ENCODE results near the gene COX11. TPM values are rescaled to one million over a fixed set of nuclear protein-coding genes. Genes with fewer than 3 reads are reported as not detected.

The COX11 gene
- total and polyA plus RNA-seq, 2 donors (not counting 3 experiments of a cell fraction or from before 2014, with no cell fraction given) = 47.3 to 55.9 TPM

- TF ChIP-seq POLR2AphosphoS5 (IDR thresholded peaks at IDR 0.05; ENCODE audit: insufficient read depth, low read depth, low read length) = no peak
- TF ChIP-seq MAX (IDR thresholded peaks at IDR 0.05; ENCODE audit: insufficient read depth, insufficient read length) = no peak
- no peak for TF ChIP-seq GATA2 (IDR thresholded peaks at IDR 0.05; ENCODE audit: insufficient read depth, insufficient read length, low read depth, low read length)
- TF ChIP-seq FOS (IDR thresholded peaks at IDR 0.05; ENCODE audit: borderline replicate concordance, insufficient read depth, low read length) = no peak
- TF ChIP-seq EZH2 (IDR thresholded peaks at IDR 0.05; ENCODE audit: borderline replicate concordance, low read depth, low read length, severe bottlenecking) = no peak
- TF ChIP-seq JUN (IDR thresholded peaks at IDR 0.05; ENCODE audit: borderline replicate concordance, insufficient read depth, insufficient read length, low read depth) = no peak
- no peak for TF ChIP-seq MYC (IDR thresholded peaks at IDR 0.05; ENCODE audit: low read depth, low read length)
- TF ChIP-seq CTCF (IDR thresholded peaks at IDR 0.05; ENCODE audit: extremely low read depth in 1 of 2, insufficient read depth in 1 of 2, low read depth in 1 of 2, low read length in 2 of 2) = no peak
- no peak for TF ChIP-seq POLR2A (IDR thresholded peaks at IDR 0.05; ENCODE audit: low read depth, low read length)
- ChIA-PET POLR2A (no interaction called here), CTCF (no interaction called here)
- no peak for DNase-seq (ENCODE audit: low read depth, low spot score)
- Histone ChIP-seq H3K79me2 (ENCODE audit: control insufficient read depth, insufficient read depth, low read length) (no peaks in the 10 kb centered on the region), H3K36me3 (ENCODE audit: control insufficient read depth in 2 of 2, extremely low read depth in 1 of 2, insufficient read depth in 2 of 2, low read length in 2 of 2) (no peaks in the 10 kb centered on the region), H4K20me1 (replicated peaks; ENCODE audit: control insufficient read depth, extremely low read depth, insufficient read depth, low read length) (no peaks in the 10 kb centered on the region), H3K9me1 (replicated peaks; ENCODE audit: control insufficient read depth, extremely low read depth, insufficient read depth, low read length) (no peaks in the 10 kb centered on the region), H3K27ac (ENCODE audit: insufficient read depth, low read depth, low read length) (no peak overlapping the region), H3K4me2 (ENCODE audit: insufficient read depth, low read length) (no peak overlapping the region), H3K27me3 (ENCODE audit: control insufficient read depth in 2 of 2, insufficient read depth in 2 of 2, low read length in 2 of 2) (no peaks in the 10 kb centered on the region), H3K9me3 (replicated peaks; ENCODE audit: control insufficient read depth, insufficient read depth, low read length) (no peaks in the 10 kb centered on the region), H3K9ac (replicated peaks; ENCODE audit: extremely low read depth, insufficient read depth, low read length) (no peak overlapping the region), H2AFZ (ENCODE audit: low read depth, low read length) (no peak overlapping the region), H3K4me3 (replicated peaks in 1 of 3; ENCODE audit: insufficient read depth in 1 of 3, low read depth in 1 of 3, low read length in 3 of 3) (no peak overlapping the region), H3K4me1 (ENCODE audit: control insufficient read depth, extremely low read depth, insufficient read depth, low read length) (no peaks in the 10 kb centered on the region)
- intact Hi-C loops (cut with micrococcal nuclease) = no loop called here
- BruUV-seq (replicated peaks) = no TSS peak
- FAIRE-seq = no peak
- dilution Hi-C loops (cut with MboI; ENCODE audit: extremely low pct_ligation_motif_present, low sequenced_read_pairs) = no loop called here
Observed at GRCh38 chr17:54937426-54937825, 31.0 kb downstream of the COX11 start.
